Prostate gland (tissue), 2 donors: Measurements from ENCODE around the gene CD79B.

Experiments used
- CTCF ChIP-seq, 4 experiments: fragments of 200-600 bp in 2 of 4; fragments of 450-650 bp in 2 of 4; sonication (generic) in 2 of 4; IDR thresholded peaks; 1 replicate in 3 of 4; 2 replicates in 1 of 4; pipeline ENCODE4 v1.5.1; 2016 to 2019; ENCODE audit warnings: antibody characterized with exemption in 4 of 4, mild to moderate bottlenecking in 2 of 4, moderate library complexity in 2 of 4
- POLR2AphosphoS5 ChIP-seq: sonication (generic); formaldehyde crosslinking; IDR thresholded peaks from one replicate; pipeline ENCODE4 v1.6.1; 2017; ENCODE audit warnings: antibody characterized with exemption

- no peak for TF ChIP-seq CTCF (IDR thresholded peaks at IDR 0.05)
- no peak for TF ChIP-seq POLR2AphosphoS5
These were observed 3.0 kb downstream of the CD79B start for GRCh38 chr17:63928966-63929695.
